Neural cell (in vitro differentiated cells): ENCODE data around the gene RXRB.

Experiments
- EP300 ChIP-seq: fragments of 450-650 bp; conservative IDR thresholded peaks from 2 replicates; pipeline ENCODE4 v1.6.1; 2014; ENCODE audit warnings: antibody characterized with exemption, mild to moderate bottlenecking, moderate library complexity; ENCODE audit not compliant: poor library complexity, severe bottlenecking
- EZH2 ChIP-seq: fragments of 200-600, 300-800 bp; shearing (Covaris generic), sonication (generic); IDR thresholded peaks from 2 replicates; pipeline ENCODE4 v1.6.1; 2014; ENCODE audit warnings: antibody characterized with exemption, low read length, borderline replicate concordance, mild to moderate bottlenecking; ENCODE audit not compliant: insufficient read depth, poor library complexity, severe bottlenecking
- POLR2AphosphoS5 ChIP-seq: IDR thresholded peaks from 2 replicates; pipeline ENCODE4 v1.6.1; 2012
- SMC3 ChIP-seq: fragments of 450-650 bp; conservative IDR thresholded peaks from 2 replicates; pipeline ENCODE4 v1.6.1; 2014; ENCODE audit warnings: antibody characterized with exemption, mild to moderate bottlenecking, moderate library complexity; ENCODE audit not compliant: poor library complexity
- TF ChIP-seq, protein P1 (sequence below): fragments of 450-650 bp; IDR thresholded peaks from 2 replicates; pipeline ENCODE4 v1.5.1; 2014; ENCODE audit warnings: antibody characterized with exemption, mild to moderate bottlenecking, moderate library complexity; ENCODE audit not compliant: poor library complexity, severe bottlenecking
- TF ChIP-seq, protein P2 (sequence below): IDR thresholded peaks from 2 replicates; pipeline ENCODE4 v1.6.1; 2012; ENCODE audit warnings: borderline replicate concordance

GRCh38 chr6:33160728-33161344 is 39.6 kb downstream of the RXRB start:
- TF ChIP-seq, protein P1, sequence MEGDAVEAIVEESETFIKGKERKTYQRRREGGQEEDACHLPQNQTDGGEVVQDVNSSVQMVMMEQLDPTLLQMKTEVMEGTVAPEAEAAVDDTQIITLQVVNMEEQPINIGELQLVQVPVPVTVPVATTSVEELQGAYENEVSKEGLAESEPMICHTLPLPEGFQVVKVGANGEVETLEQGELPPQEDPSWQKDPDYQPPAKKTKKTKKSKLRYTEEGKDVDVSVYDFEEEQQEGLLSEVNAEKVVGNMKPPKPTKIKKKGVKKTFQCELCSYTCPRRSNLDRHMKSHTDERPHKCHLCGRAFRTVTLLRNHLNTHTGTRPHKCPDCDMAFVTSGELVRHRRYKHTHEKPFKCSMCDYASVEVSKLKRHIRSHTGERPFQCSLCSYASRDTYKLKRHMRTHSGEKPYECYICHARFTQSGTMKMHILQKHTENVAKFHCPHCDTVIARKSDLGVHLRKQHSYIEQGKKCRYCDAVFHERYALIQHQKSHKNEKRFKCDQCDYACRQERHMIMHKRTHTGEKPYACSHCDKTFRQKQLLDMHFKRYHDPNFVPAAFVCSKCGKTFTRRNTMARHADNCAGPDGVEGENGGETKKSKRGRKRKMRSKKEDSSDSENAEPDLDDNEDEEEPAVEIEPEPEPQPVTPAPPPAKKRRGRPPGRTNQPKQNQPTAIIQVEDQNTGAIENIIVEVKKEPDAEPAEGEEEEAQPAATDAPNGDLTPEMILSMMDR, result no peak
- no peak for TF ChIP-seq SMC3
- TF ChIP-seq EZH2, result no peak
- TF ChIP-seq, protein P2, sequence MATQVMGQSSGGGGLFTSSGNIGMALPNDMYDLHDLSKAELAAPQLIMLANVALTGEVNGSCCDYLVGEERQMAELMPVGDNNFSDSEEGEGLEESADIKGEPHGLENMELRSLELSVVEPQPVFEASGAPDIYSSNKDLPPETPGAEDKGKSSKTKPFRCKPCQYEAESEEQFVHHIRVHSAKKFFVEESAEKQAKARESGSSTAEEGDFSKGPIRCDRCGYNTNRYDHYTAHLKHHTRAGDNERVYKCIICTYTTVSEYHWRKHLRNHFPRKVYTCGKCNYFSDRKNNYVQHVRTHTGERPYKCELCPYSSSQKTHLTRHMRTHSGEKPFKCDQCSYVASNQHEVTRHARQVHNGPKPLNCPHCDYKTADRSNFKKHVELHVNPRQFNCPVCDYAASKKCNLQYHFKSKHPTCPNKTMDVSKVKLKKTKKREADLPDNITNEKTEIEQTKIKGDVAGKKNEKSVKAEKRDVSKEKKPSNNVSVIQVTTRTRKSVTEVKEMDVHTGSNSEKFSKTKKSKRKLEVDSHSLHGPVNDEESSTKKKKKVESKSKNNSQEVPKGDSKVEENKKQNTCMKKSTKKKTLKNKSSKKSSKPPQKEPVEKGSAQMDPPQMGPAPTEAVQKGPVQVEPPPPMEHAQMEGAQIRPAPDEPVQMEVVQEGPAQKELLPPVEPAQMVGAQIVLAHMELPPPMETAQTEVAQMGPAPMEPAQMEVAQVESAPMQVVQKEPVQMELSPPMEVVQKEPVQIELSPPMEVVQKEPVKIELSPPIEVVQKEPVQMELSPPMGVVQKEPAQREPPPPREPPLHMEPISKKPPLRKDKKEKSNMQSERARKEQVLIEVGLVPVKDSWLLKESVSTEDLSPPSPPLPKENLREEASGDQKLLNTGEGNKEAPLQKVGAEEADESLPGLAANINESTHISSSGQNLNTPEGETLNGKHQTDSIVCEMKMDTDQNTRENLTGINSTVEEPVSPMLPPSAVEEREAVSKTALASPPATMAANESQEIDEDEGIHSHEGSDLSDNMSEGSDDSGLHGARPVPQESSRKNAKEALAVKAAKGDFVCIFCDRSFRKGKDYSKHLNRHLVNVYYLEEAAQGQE, result no peak
- TF ChIP-seq EP300, result no peak
- TF ChIP-seq POLR2AphosphoS5, result no peak
